Natural killer cell (primary cell): Measurements from ENCODE around the gene GRWD1. TPM values are rescaled to one million over a fixed set of nuclear protein-coding genes. Genes with fewer than 3 reads are reported as not detected.

Experiments used
- ATAC-seq, 3 donors: fragments of 150-1000 bp in 2 of 3; fragments of 200-7000 bp in 1 of 3; cut with Tn5 transposase; 1 replicate in 1 of 3; 2 replicates in 2 of 3; pipeline ENCODE4 v1.10.0; 2021; ENCODE audit warnings: mild to moderate bottlenecking in 2 of 3, moderate library complexity in 2 of 3
- DNase-seq, 2 donors: peaks; one replicate each; pipeline versions ENCODE4 v3.0.0 to v3.0.0-alpha.2; 2013 to 2021; ENCODE audit warnings: mixed read lengths in 1 of 2
- H3K27ac ChIP-seq: one replicate; pipeline ENCODE4 v1.5.1; 2013; ENCODE audit warnings: mild to moderate bottlenecking, low read length
- H3K27me3 ChIP-seq: one replicate; pipeline ENCODE4 v1.6.1; 2013; ENCODE audit warnings: low read length; ENCODE audit not compliant: control insufficient read depth, insufficient read depth
- H3K36me3 ChIP-seq: one replicate; pipeline ENCODE4 v1.6.1; 2013; ENCODE audit warnings: low read length; ENCODE audit not compliant: control insufficient read depth, insufficient read depth
- H3K4me1 ChIP-seq: one replicate; pipeline ENCODE4 v1.6.1; 2013; ENCODE audit warnings: low read length; ENCODE audit not compliant: control insufficient read depth, insufficient read depth
- H3K4me3 ChIP-seq: one replicate; pipeline ENCODE4 v1.5.1; 2013; ENCODE audit warnings: low read length
- H3K9me3 ChIP-seq: one replicate; pipeline ENCODE4 v1.6.1; 2013; ENCODE audit warnings: low read length; ENCODE audit not compliant: control insufficient read depth, insufficient read depth
- H3K27ac Mint-ChIP-seq, 2 donors: one replicate each; pipeline ENCODE4 v1.8.0; 2022; ENCODE audit warnings: mild to moderate bottlenecking in 2 of 2, mixed read lengths in 2 of 2, moderate library complexity in 1 of 2
- H3K27me3 Mint-ChIP-seq, 2 donors: one replicate each; pipeline ENCODE4 v1.8.0; 2022; ENCODE audit warnings: low read depth in 2 of 2, mixed read lengths in 2 of 2
- H3K36me3 Mint-ChIP-seq: one replicate; pipeline ENCODE4 v1.8.0; 2022; ENCODE audit warnings: mixed read lengths
- H3K4me1 Mint-ChIP-seq, 2 donors: one replicate each; pipeline ENCODE4 v1.8.0; 2022; ENCODE audit warnings: mixed read lengths in 2 of 2
- H3K4me3 Mint-ChIP-seq: one replicate; pipeline ENCODE4 v1.8.0; 2022; ENCODE audit warnings: mild to moderate bottlenecking, moderate library complexity, mixed read lengths
- H3K9me3 Mint-ChIP-seq, 2 donors: one replicate each; pipeline ENCODE4 v1.8.0; 2022; ENCODE audit warnings: mixed read lengths in 2 of 2
- CTCF ChIP-seq: fragments of 200-600 bp; IDR thresholded peaks from one replicate; pipeline ENCODE4 v1.8.0; 2022; ENCODE audit warnings: antibody characterized with exemption
- WGBS: methylation state at CpG from one replicate; pipeline ENCODE4 v1.1.7; 2013; ENCODE audit warnings: missing lambda C conversion rate; ENCODE audit not compliant: insufficient coverage; 5-methylcytosine and 5-hydroxymethylcytosine counted together
- intact Hi-C: fragments of 100-400 bp; cut with micrococcal nuclease; formaldehyde crosslinking; loops from one replicate; pipeline ENCODE4 v1.14.2; 2022
- total RNA-seq, 4 donors: library from RNA; stranded (reverse); fragments of 120-200 nt in 1 of 4; gene quantifications; one replicate each; pipeline versions ENCODE4 v1.2.3 to v1.2.4, GENCODE V29; 2013 to 2022

The GRWD1 gene
- total RNA-seq, 3 donors from 2014 or later (not counting 1 experiment from before 2014, with no cell fraction given): 14.2 to 29.0 (median 16.7) TPM

GRCh38 chr19:48491793-48492123 is 46.0 kb downstream of the GRWD1 start:
- Mint-ChIP-seq H3K27me3 (peaks cover 8 to 16% of the 10 kb centered on the region in 2 donors), H3K36me3 (no peaks in the 10 kb centered on the region), H3K4me3 (peak overlapping the region; percentile 67), H3K4me1 (peaks cover 26 to 44% of the 10 kb centered on the region in 2 donors), H3K9me3 (no peaks in the 10 kb centered on the region), H3K27ac (peak overlapping the region; percentile 24 to 88)
- TF ChIP-seq CTCF: no peak
- Histone ChIP-seq H3K4me3 (no peak overlapping the region), H3K9me3 (no peaks in the 10 kb centered on the region), H3K27ac (no peak overlapping the region), H3K36me3 (no peaks in the 10 kb centered on the region), H3K27me3 (peaks cover 22% of the 10 kb centered on the region), H3K4me1 (peaks cover 42% of the 10 kb centered on the region)
- intact Hi-C loops: loop anchor here (2.0 to 5.0 kb wide), 2 partner anchors 23 to 146 kb away; partner anchors contain the start of genes CYTH2 and DBP
- 38% methylated on average over 10 of the region's 10 CpGs for WGBS
- no peak for ATAC-seq
- DNase-seq: no peak

- intact Hi-C loops: loop anchor here (2.0 to 5.0 kb wide), 2 partner anchors 24 to 144 kb away; partner anchors contain the start of genes CYTH2 and DBP
- Mint-ChIP-seq H3K4me1 (peaks cover 30 to 48% of the 10 kb centered on the region in 2 donors), H3K27me3 (peaks cover 8 to 19% of the 10 kb centered on the region in 2 donors), H3K4me3 (peak overlapping the region; percentile 67), H3K36me3 (no peaks in the 10 kb centered on the region), H3K9me3 (no peaks in the 10 kb centered on the region), H3K27ac (peak overlapping the region; percentile 24 to 88)
- TF ChIP-seq CTCF: no peak
- Histone ChIP-seq H3K4me1 (peaks cover 47% of the 10 kb centered on the region), H3K27me3 (peaks cover 32% of the 10 kb centered on the region), H3K9me3 (no peaks in the 10 kb centered on the region), H3K27ac (no peak overlapping the region), H3K4me3 (peak overlapping the region; percentile 27), H3K36me3 (no peaks in the 10 kb centered on the region)
- 4% methylated on average over 42 of the region's 47 CpGs for WGBS
- peak; percentile 77 to 93 (median 81) for ATAC-seq
- peak; percentile 88 to 89 for DNase-seq
Measured at GRCh38 chr19:48492925-48493717, 47.3 kb downstream of the GRWD1 start.

GRCh38 chr19:48493718-48494401 is 48.1 kb downstream of the GRWD1 start:
- H3K9me3 ChIP-seq: no peaks in the 10 kb centered on the region
- Mint-ChIP-seq H3K27ac (peak overlapping the region in 1 of 2 donors; percentile 88), H3K9me3 (no peaks in the 10 kb centered on the region), H3K4me1 (peaks cover 32 to 50% of the 10 kb centered on the region in 2 donors), H3K36me3 (no peaks in the 10 kb centered on the region), H3K4me3 (peak overlapping the region; percentile 85), H3K27me3 (peaks cover 8 to 17% of the 10 kb centered on the region in 2 donors)
- WGBS: 6% methylated on average over 70 of the region's 70 CpGs
- TF ChIP-seq CTCF: no peak
- intact Hi-C loops: loop anchor here (2.0 to 5.0 kb wide), 2 partner anchors 25 to 143 kb away; partner anchors contain the start of genes CYTH2 and DBP
- no peak overlapping the region for H3K27ac ChIP-seq
- H3K27me3 ChIP-seq: peaks cover 34% of the 10 kb centered on the region
- peak overlapping the region; percentile 27 for H3K4me3 ChIP-seq
- DNase-seq (no peak), ATAC-seq (peak; percentile 0 to 7 (median 2))
- peaks cover 49% of the 10 kb centered on the region for H3K4me1 ChIP-seq
- H3K36me3 ChIP-seq: no peaks in the 10 kb centered on the region
